B cell (primary cell): ENCODE data around the gene SWSAP1. TPM values are rescaled to one million over a fixed set of nuclear protein-coding genes. Genes with fewer than 3 reads are reported as not detected.

Source experiments
- ATAC-seq: fragments of 200-7000 bp; cut with Tn5 transposase; one replicate; pipeline ENCODE4 v1.10.0; 2021; ENCODE audit warnings: low read depth, mild to moderate bottlenecking, moderate number of reproducible peaks, moderate library complexity
- CTCF ChIA-PET: fragments of 350-600 bp; sonication (Branson Sonifier 250); formaldehyde crosslinking; loops from one replicate; lab custom pipeline; 2021; ENCODE audit warnings: antibody characterized with exemption, inconsistent platforms; lab: Charles Lee
- POLR2A ChIA-PET: fragments of 350-600 bp; sonication (Branson Sonifier 250); formaldehyde crosslinking; loops from one replicate; lab custom pipeline; 2021; ENCODE audit warnings: antibody characterized with exemption; lab: Charles Lee
- DNase-seq: peaks from one replicate; pipeline ENCODE4 v3.0.0; 2013
- H2AFZ ChIP-seq: 2 replicates; pipeline ENCODE4 v1.6.1; 2012; ENCODE audit warnings: mild to moderate bottlenecking, low read depth, low read length; ENCODE audit not compliant: insufficient read depth, poor library complexity, severe bottlenecking
- H3K27ac ChIP-seq, 2 donors: 1 replicate in 1 of 2; 2 replicates in 1 of 2; pipeline ENCODE4 v1.5.1; 2012 to 2013; ENCODE audit warnings: low read length in 2 of 2, mild to moderate bottlenecking in 2 of 2, moderate library complexity in 1 of 2
- H3K27me3 ChIP-seq, 4 experiments: fragments of 200-600 bp in 1 of 4; sonication (generic) in 1 of 4; replicated peaks in 1 of 4; 1 replicate in 2 of 4; 2 replicates in 2 of 4; pipeline versions ENCODE4 v1.6.1 to v1.7.0; 2013 to 2016; ENCODE audit warnings: low read length in 3 of 4, mild to moderate bottlenecking in 2 of 4, mixed read lengths in 1 of 4, moderate library complexity in 1 of 4; ENCODE audit not compliant: insufficient read depth in 4 of 4, control insufficient read depth in 3 of 4; ENCODE audit errors: control extremely low read depth in 1 of 4
- H3K36me3 ChIP-seq, 2 experiments: replicated peaks in 1 of 2; 1 replicate in 1 of 2; 2 replicates in 1 of 2; pipeline versions ENCODE4 v1.6.1 to v1.7.1; 2013; ENCODE audit warnings: low read length in 1 of 2; ENCODE audit not compliant: insufficient read depth in 2 of 2, control insufficient read depth in 1 of 2; ENCODE audit errors: control extremely low read depth in 1 of 2, extremely low read depth in 1 of 2
- H3K4me1 ChIP-seq, 2 donors: fragments of 200-600 bp in 1 of 2; sonication (generic) in 1 of 2; 1 replicate in 1 of 2; 2 replicates in 1 of 2; pipeline versions ENCODE4 v1.5.1 to v1.6.1; 2013 to 2017; ENCODE audit warnings: low read length in 2 of 2; ENCODE audit not compliant: control insufficient read depth in 2 of 2, insufficient read depth in 2 of 2
- H3K4me2 ChIP-seq: replicated peaks from 2 replicates; pipeline ENCODE3; 2012; ENCODE audit warnings: mild to moderate bottlenecking, low read depth, low read length; ENCODE audit not compliant: poor library complexity, severe bottlenecking
- H3K4me3 ChIP-seq, 5 experiments: fragments of 200-600 bp in 1 of 5; sonication (generic) in 1 of 5; 1 replicate in 3 of 5; 2 replicates in 2 of 5; pipeline versions ENCODE4 v1.5.1 to v1.7.0; 2011 to 2016; ENCODE audit warnings: low read length in 4 of 5, mild to moderate bottlenecking in 4 of 5, low read depth in 2 of 5, control low read depth in 1 of 5, moderate library complexity in 1 of 5; ENCODE audit not compliant: insufficient read depth in 1 of 5; ENCODE audit errors: control extremely low read depth in 1 of 5, extremely low read depth in 1 of 5
- H3K79me2 ChIP-seq: fragments of 200-600 bp; sonication (generic); one replicate; pipeline ENCODE4 v1.6.0; 2016; ENCODE audit warnings: low read length; ENCODE audit not compliant: control insufficient read depth, insufficient read depth
- H3K9ac ChIP-seq: fragments of 200-600 bp; sonication (generic); 2 replicates; pipeline ENCODE4 v1.6.1; 2017; ENCODE audit warnings: mild to moderate bottlenecking, low read length, moderate library complexity
- H3K9me3 ChIP-seq, 3 donors: one replicate each; pipeline versions ENCODE4 v1.6.1 to v1.7.1; 2013; ENCODE audit warnings: low read length in 2 of 3; ENCODE audit not compliant: control insufficient read depth in 2 of 3, insufficient read depth in 1 of 3; ENCODE audit errors: control extremely low read depth in 1 of 3
- H4K20me1 ChIP-seq: 2 replicates; pipeline ENCODE4 v1.6.0; 2012; ENCODE audit warnings: mild to moderate bottlenecking, low read length; ENCODE audit not compliant: insufficient read depth, control insufficient read depth, poor library complexity, severe bottlenecking
- H3K27ac Mint-ChIP-seq: one replicate; pipeline ENCODE4 v1.8.0; 2021; ENCODE audit warnings: mixed read lengths
- H3K27me3 Mint-ChIP-seq: one replicate; pipeline ENCODE4 v1.8.0; 2021; ENCODE audit warnings: mixed read lengths
- H3K4me1 Mint-ChIP-seq: one replicate; pipeline ENCODE4 v1.8.0; 2021; ENCODE audit warnings: mixed read lengths
- H3K4me3 Mint-ChIP-seq: one replicate; pipeline ENCODE4 v1.8.0; 2021; ENCODE audit warnings: mixed read lengths
- H3K9me3 Mint-ChIP-seq: one replicate; pipeline ENCODE4 v1.8.0; 2022; ENCODE audit warnings: mixed read lengths; ENCODE audit not compliant: insufficient read depth
- EZH2 ChIP-seq: IDR thresholded peaks from 2 replicates; pipeline ENCODE4 v1.6.1; 2012; ENCODE audit warnings: borderline replicate concordance, low read depth, mild to moderate bottlenecking, moderate library complexity, low read length; ENCODE audit not compliant: insufficient read depth, poor library complexity, severe bottlenecking
- WGBS: methylation state at CpG from one replicate; pipeline ENCODE4 v1.1.5; 2013; ENCODE audit warnings: missing lambda C conversion rate; ENCODE audit not compliant: insufficient coverage; 5-methylcytosine and 5-hydroxymethylcytosine counted together
- intact Hi-C: fragments of 100-400 bp; cut with micrococcal nuclease; formaldehyde crosslinking; loops from one replicate; pipeline ENCODE4 v1.10.0; 2022
- polyA plus RNA-seq: library from polyadenylated mRNA; depleted of rRNA; stranded (reverse); fragments of >200 nt; gene quantifications from 2 replicates; pipeline ENCODE4 v1.2.3, GENCODE V29; 2012
- total RNA-seq, 2 donors: library from RNA; stranded (reverse); fragments of 120-200 nt in 1 of 2; gene quantifications; 1 replicate in 1 of 2; 2 replicates in 1 of 2; pipeline versions ENCODE4 v1.2.3 to v1.2.4, GENCODE V29; 2013 to 2022
- TF ChIP-seq, protein P1 (sequence below): fragments of 200-600 bp; IDR thresholded peaks from one replicate; pipeline ENCODE4 v1.8.0; 2022; ENCODE audit warnings: antibody characterized with exemption, mild to moderate bottlenecking

The SWSAP1 gene
- total and polyA plus RNA-seq, 2 donors (not counting 1 experiment from before 2014, with no cell fraction given), result 5.0 to 7.6 TPM

DNA sequence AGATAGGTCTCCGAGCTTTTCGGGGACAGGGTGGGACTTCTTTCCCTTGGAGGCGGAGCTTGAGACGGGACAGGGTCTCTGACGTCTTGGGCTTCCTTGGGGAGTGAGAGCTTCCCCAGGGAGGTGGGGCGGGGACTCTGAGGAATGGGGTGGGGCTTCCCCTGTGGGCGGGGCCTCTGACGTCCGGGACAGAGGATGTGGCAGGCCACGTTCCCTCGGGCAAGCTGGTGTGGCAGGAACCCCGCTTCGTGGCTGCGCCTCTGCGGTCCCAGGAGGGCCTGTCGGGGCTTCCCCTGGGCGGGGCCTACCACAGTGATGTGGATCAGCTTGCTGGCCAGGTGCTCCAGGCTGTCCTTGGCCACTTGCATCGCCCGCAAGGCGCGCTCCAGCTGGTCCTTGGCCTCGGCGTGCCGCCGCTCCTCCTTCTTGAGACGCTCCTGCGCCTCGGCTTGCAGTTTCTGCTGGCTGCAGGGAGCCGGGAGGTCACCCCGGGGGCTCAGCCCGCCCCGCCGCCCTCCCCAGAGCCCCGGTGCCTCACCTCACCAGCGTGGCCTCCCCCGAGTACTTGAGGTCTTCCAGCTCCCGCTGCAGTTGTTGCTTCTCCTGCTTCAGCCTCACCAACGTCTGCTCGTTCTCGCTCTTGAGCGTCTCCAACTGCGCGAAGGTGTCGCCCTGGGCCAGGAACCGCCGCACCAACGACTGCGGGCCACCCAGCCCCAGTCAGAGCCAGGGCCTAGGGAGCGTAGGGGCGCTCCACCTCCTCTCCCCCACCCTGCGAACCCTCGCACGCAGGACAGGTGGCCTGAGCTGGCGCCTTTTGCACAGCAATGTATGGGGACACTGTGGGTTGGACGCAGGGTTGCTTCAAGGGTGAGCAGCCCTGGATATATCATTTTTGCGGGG lies 47.9 kb downstream of the SWSAP1 start:
- ATAC-seq (peak; percentile 85), DNase-seq (peak; percentile 92)
- Histone ChIP-seq H3K27me3 (peaks cover 0 to 50% (median 24%) of the 10 kb centered on the region in 4 experiments), H2AFZ (peak overlapping the region; percentile 55), H3K27ac (peak overlapping the region in 1 of 2 donors; percentile 52), H3K4me2 (peak overlapping the region; percentile 76), H3K4me3 (peak overlapping the region in 4 of 5 experiments; percentile 40 to 57 (median 46)), H3K4me1 (peaks cover 55 to 61% of the 10 kb centered on the region in 2 donors), H4K20me1 (no peaks in the 10 kb centered on the region), H3K36me3 (no peaks in the 10 kb centered on the region), H3K79me2 (no peaks in the 10 kb centered on the region), H3K9me3 (peaks cover 0 to 47% (median 0%) of the 10 kb centered on the region in 3 donors), H3K9ac (peak overlapping the region; percentile 54)
- CTCF ChIA-PET, result interaction anchor here (0.9 to 5.4 kb wide), 12 partner anchors 13 to 1555 kb away, joined by 3 to 41 read pairs (median 3); partner anchors contain the start of genes EPOR, ODAD3, PRKCSH and SWSAP1
- Mint-ChIP-seq H3K9me3 (no peaks in the 10 kb centered on the region), H3K27me3 (peaks cover 18% of the 10 kb centered on the region), H3K4me3 (peak overlapping the region; percentile 84), H3K4me1 (peaks cover 52% of the 10 kb centered on the region), H3K27ac (peak overlapping the region; percentile 58)
- intact Hi-C loops, result loop anchor here (1.0 to 5.0 kb wide), 4 partner anchors 13 to 375 kb away; partner anchors contain the start of genes ODAD3 and PRKCSH
- TF ChIP-seq, protein P1, sequence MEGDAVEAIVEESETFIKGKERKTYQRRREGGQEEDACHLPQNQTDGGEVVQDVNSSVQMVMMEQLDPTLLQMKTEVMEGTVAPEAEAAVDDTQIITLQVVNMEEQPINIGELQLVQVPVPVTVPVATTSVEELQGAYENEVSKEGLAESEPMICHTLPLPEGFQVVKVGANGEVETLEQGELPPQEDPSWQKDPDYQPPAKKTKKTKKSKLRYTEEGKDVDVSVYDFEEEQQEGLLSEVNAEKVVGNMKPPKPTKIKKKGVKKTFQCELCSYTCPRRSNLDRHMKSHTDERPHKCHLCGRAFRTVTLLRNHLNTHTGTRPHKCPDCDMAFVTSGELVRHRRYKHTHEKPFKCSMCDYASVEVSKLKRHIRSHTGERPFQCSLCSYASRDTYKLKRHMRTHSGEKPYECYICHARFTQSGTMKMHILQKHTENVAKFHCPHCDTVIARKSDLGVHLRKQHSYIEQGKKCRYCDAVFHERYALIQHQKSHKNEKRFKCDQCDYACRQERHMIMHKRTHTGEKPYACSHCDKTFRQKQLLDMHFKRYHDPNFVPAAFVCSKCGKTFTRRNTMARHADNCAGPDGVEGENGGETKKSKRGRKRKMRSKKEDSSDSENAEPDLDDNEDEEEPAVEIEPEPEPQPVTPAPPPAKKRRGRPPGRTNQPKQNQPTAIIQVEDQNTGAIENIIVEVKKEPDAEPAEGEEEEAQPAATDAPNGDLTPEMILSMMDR, result no peak
- no peak for TF ChIP-seq EZH2
- 2% methylated on average over 55 of the region's 56 CpGs for whole genome bisulfite sequencing
- POLR2A ChIA-PET, result interaction anchor here (0.5 to 3.0 kb wide), 11 partner anchors 9 to 1227 kb away, joined by 3 to 16 read pairs (median 4); partner anchors contain the start of genes ODAD3, PRKCSH and SWSAP1
